A673 (cell line): Measurements from ENCODE around the gene CCDC18.
"Not testable (repeated sequence)": the region's sequence is repeated elsewhere in the genome, so short reads cannot be mapped to it uniquely, and the experiment has no call there.

Experiments
- CTCF ChIP-seq: fragments of 300-800, 200-600 bp; sonication (generic); conservative IDR thresholded peaks from 2 replicates; pipeline ENCODE4 v1.5.1; 2017; ENCODE audit warnings: low read depth, mild to moderate bottlenecking, antibody characterized with exemption, low read length, moderate library complexity, mixed read lengths
- EZH2 ChIP-seq: fragments of 200-600 bp; sonication (generic); IDR thresholded peaks from 2 replicates; pipeline ENCODE4 v1.6.1; 2017; ENCODE audit warnings: borderline replicate concordance, low read depth, mild to moderate bottlenecking, mixed read lengths, antibody characterized with exemption, low read length; ENCODE audit not compliant: poor library complexity, severe bottlenecking

- TF ChIP-seq CTCF, EZH2: not testable (repeated sequence)
Observed at GRCh38 chr1:93165895-93166294, 14.6 kb upstream of the CCDC18 start.
